ENCODE measurements around the gene RAI1.

DNA sequence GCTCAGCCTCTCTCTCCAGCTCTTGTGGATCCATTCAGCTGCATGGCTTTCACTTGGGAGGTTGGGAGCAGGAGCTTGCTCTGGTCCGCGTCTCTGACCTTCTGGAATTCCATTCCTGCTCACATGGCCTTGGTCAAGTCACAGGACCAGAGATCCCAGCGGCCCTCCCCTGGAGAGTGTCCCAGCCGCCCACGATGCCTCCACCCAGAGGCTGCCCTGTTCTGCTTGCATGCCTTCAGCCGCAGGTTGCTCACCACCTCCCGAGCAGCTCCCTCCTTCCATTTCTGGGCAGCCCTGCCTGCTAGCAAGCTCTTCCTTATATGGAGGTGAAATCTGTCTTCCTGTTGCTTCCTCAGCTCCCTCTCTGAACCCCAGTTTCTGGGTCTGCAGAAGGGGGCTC, 32.6 kb downstream of the RAI1 start:
- TF ChIP-seq SIN3A (IDR thresholded peaks at IDR 0.05; ENCODE audit: borderline replicate concordance, insufficient read depth, low read length) (no peak), POLR2AphosphoS5 (IDR thresholded peaks at IDR 0.05; ENCODE audit: low read depth, low read length) (no peak)

Data from PFSK-1 (cell line).